NCI-H510A treated with DMSO at 0.1 percent for 48 hours (cell line): Measurements from ENCODE around the gene PAX5.
"Not testable (repeated sequence)": the region's sequence is repeated elsewhere in the genome, so short reads cannot be mapped to it uniquely, and the experiment has no call there.

Source experiments
- DNase-seq: peaks from one replicate; lab custom pipeline; 2025; lab: John Stamatoyannopoulos, UW

The PAX5 gene

DNA sequence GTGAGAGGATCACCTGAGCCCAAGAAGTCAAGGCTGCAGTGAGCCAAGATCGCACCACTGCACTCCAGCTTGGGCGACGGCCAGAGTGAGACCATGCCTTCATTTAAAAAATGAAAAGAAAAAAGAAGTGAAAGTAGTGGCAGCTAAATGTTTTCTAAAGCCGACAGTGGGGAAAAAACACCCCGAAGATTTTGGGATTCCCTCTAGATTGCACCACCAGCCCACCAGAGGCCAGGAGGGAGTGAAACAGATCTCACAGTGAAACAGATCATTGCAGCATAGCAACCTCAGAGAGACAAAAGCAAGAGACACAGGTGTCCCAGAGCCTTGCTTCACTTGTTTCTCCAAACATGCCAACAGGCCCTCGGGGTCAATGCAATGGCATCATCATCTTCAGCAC lies 156.8 kb downstream of the PAX5 start:
- no peak for DNase-seq

- DNase-seq = no peak
Observed at GRCh38 chr9:36876056-36876455, 158.0 kb downstream of the PAX5 start.

GRCh38 chr9:36874921-36875320 lies 159.1 kb downstream of the PAX5 start:
- no peak for DNase-seq

- no peak for DNase-seq
Observed at GRCh38 chr9:36874261-36874660, 159.8 kb downstream of the PAX5 start.

DNA sequence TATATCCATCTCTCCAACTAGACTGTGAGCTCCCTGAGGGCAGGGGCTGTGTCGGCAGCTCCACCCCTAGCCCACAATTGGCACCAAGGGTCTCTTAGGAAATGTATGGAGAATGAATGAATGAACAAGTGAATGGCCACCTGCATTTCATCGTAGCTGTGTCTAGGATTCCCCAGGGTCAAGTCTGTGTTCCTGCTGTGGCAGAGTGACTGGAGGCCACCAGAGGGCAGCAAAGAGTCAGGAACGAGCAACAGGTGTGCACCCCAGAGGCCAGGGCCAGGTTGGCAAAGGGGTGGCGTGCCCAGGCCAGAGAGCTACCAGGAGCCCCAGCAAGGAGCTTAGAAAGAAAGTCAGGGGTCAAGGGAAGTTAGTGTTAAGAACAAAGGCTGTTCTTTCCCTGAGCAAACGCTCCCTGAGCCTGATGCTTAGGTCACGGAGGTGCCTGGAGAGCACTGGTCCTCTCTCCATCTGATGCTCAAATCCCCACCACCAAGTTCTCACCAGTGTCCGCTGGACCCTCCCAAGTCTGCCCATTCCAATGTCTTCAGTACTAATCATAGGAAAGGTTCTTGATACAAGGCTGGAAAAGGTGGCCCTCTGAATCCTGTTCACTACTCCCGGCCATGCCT lies 160.7 kb downstream of the PAX5 start:
- DNase-seq = peak; percentile 37

- no peak for DNase-seq
Observed at GRCh38 chr9:36872641-36873040, 161.4 kb downstream of the PAX5 start.

GRCh38 chr9:36871606-36872005 lies 162.5 kb downstream of the PAX5 start:
- no peak for DNase-seq

- DNase-seq = peak; percentile 69
Observed at GRCh38 chr9:36870960-36871359, 163.1 kb downstream of the PAX5 start.

- DNase-seq = not testable (repeated sequence)
Observed at GRCh38 chr9:36869605-36870004, 164.5 kb downstream of the PAX5 start.

GRCh38 chr9:36868586-36869282 lies 165.3 kb downstream of the PAX5 start:
- no peak for DNase-seq

GRCh38 chr9:36867672-36868471 lies 166.2 kb downstream of the PAX5 start:
- DNase-seq = peak; percentile 69

- no peak for DNase-seq
Observed at GRCh38 chr9:36867241-36867640, 166.8 kb downstream of the PAX5 start.

GRCh38 chr9:36866840-36867239 lies 167.2 kb downstream of the PAX5 start:
- DNase-seq = no peak

DNA sequence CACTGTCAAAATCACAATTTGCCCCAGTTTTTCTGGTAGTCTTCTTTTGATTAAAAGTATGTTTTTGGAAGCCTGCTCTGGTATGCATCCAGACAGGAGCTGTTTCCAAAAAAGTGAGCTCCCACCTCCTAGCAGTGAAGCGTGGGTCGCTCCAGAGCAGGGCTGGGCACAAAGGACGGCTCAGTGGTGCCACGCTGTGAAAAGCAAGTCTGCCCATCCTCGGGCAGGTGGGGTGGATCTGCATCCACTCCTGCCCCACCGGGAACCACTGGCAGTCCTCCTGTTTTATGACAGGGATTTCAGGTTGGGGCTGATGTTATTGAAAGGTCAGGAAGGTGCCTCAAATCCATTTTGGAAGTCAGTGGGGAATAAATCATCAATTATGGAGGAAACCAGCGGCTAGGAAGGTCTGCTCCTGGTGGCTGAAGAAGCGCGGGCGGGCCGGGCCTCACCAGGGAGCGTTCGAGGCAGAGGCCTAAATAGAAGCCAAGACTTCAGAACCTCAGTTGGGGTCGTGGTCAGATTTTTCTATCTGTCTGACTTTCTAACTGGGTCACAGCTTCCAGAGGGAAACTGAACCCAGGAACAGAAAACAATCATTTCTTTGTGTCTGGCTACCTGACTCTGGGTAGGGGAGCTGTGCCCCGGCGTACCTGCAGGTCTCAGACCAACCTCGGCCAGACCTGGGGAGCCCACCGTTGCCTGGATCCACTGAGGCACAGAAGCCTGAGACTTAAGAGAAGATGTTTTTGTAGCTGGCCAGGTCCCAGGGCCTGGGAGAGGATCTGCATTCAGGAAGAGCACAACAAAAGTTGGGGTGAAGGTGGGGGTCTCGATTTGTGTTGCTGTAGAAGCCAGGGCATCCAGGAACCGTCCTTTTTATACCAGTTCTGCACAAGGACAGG lies 168.1 kb downstream of the PAX5 start:
- no peak for DNase-seq

GRCh38 chr9:36864491-36865410 lies 169.3 kb downstream of the PAX5 start:
- DNase-seq = no peak

DNA sequence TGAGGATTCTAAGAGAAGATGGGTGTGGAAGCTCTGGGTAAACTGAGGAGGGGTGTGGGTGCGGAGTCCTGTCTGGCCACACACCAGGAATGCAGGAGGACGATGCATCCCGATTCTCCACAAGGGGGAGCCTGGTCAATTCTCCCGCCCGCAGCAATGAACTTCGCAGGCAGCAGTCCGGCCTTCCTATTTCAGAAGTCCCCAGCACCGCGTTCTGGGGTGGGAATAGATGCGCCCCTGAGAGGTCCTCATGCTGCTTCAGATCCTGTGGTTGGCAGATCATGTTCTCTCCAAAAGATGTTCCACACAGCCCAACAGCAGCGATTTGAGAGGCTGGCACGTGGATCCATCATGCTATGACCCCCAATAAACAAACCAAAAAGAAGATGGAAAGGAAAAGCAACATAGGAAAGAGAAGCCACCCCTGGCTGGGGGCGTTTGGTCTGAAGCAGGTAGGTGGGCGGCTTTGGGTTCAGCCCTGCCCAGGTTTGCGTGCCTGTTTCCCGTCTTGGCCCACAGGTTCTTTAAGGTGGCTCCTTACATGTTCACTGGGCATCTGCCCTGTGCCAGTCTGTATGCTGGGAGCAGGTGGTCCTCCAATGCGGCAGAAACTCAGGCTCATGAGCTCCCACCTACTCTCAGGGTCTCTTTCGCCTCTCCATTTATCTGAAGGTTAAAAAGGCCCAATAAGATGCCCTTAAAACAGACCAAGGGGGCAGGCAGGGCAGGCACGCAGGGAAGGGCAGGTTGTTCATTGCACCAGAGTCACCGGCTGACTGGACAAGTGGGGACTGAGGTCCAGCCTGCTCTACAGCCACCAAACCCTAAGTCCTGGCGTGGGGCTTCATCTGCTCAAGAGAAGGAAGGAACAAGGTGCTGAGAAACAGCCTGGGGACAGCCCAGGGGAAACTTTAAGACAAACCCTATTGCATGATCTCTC lies 171.6 kb downstream of the PAX5 start:
- no peak for DNase-seq

- DNase-seq = no peak
Observed at GRCh38 chr9:36861528-36862205, 172.4 kb downstream of the PAX5 start.

GRCh38 chr9:36858805-36859375 lies 175.2 kb downstream of the PAX5 start:
- DNase-seq = no peak
